Neural cell (in vitro differentiated cells): ENCODE results near the gene RIMS4.

ENCODE experiments used
- CTCF ChIP-seq: fragments of 450-650 bp; IDR thresholded peaks from 2 replicates; pipeline ENCODE4 v1.5.1; 2014; ENCODE audit warnings: antibody characterized with exemption, mild to moderate bottlenecking, moderate library complexity; ENCODE audit not compliant: poor library complexity, severe bottlenecking
- EZH2 ChIP-seq: fragments of 200-600, 300-800 bp; shearing (Covaris generic), sonication (generic); IDR thresholded peaks from 2 replicates; pipeline ENCODE4 v1.6.1; 2014; ENCODE audit warnings: antibody characterized with exemption, low read length, borderline replicate concordance, mild to moderate bottlenecking; ENCODE audit not compliant: insufficient read depth, poor library complexity, severe bottlenecking
- POLR2AphosphoS5 ChIP-seq: IDR thresholded peaks from 2 replicates; pipeline ENCODE4 v1.6.1; 2012
- RAD21 ChIP-seq: fragments of 450-650 bp; conservative IDR thresholded peaks from 2 replicates; pipeline ENCODE4 v1.6.1; 2014; ENCODE audit warnings: antibody characterized with exemption, mild to moderate bottlenecking, moderate library complexity

GRCh38 chr20:44771172-44771535 lies 39.2 kb downstream of the RIMS4 start:
- TF ChIP-seq POLR2AphosphoS5 (no peak), CTCF (no peak), EZH2 (no peak), RAD21 (no peak)
